ENCODE results near the gene PLSCR3. TPM values are rescaled to one million over a fixed set of nuclear protein-coding genes. Genes with fewer than 3 reads are reported as not detected.

The PLSCR3 gene
- total and polyA plus RNA-seq, 4 donors = 19.2 to 43.0 (median 34.2) TPM

DNA sequence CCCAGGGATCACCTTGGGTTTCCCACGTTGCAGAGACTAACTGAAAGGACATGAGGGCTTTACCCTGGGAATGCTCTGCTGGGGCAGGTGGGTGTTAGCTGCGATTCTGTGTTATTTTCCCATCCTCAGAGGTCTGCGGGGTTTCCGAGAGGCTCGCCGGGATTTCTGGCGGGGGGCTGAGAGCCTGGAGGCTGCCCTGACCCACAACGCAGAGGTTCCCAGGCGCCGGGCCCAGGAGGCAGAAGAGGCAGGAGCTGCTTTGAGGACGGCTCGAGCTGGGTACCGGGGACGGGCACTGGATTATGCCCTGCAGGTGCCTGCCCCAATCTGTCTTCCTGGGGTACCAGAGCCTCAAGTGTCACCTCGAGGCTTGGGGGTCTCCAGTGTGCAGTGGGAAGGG is 51.1 kb downstream of the PLSCR3 start:
- Histone ChIP-seq H3K9me3 (ENCODE audit: control insufficient read depth in 4 of 4, insufficient read depth in 3 of 4, low read length in 3 of 4) (no peaks in the 10 kb centered on the region), H3K27ac (ENCODE audit: low read depth in 1 of 2, low read length in 1 of 2) (no peak overlapping the region), H3K4me1 (ENCODE audit: control insufficient read depth in 5 of 5, insufficient read depth in 5 of 5, low read length in 5 of 5) (no peaks in the 10 kb centered on the region), H3K9ac (ENCODE audit: insufficient read depth in 1 of 2, low read length in 2 of 2) (no peak overlapping the region), H3K36me3 (ENCODE audit: control insufficient read depth in 4 of 4, insufficient read depth in 4 of 4, low read length in 4 of 4) (no peaks in the 10 kb centered on the region), H3K27me3 (ENCODE audit: control insufficient read depth in 3 of 3, insufficient read depth in 3 of 3, low read length in 2 of 3) (no peaks in the 10 kb centered on the region), H3K4me3 (no peak overlapping the region)
- WGBS, 2 donors = 76 to 86% methylated on average over 15 of the region's 15 CpGs
- TF ChIP-seq, protein P1, sequence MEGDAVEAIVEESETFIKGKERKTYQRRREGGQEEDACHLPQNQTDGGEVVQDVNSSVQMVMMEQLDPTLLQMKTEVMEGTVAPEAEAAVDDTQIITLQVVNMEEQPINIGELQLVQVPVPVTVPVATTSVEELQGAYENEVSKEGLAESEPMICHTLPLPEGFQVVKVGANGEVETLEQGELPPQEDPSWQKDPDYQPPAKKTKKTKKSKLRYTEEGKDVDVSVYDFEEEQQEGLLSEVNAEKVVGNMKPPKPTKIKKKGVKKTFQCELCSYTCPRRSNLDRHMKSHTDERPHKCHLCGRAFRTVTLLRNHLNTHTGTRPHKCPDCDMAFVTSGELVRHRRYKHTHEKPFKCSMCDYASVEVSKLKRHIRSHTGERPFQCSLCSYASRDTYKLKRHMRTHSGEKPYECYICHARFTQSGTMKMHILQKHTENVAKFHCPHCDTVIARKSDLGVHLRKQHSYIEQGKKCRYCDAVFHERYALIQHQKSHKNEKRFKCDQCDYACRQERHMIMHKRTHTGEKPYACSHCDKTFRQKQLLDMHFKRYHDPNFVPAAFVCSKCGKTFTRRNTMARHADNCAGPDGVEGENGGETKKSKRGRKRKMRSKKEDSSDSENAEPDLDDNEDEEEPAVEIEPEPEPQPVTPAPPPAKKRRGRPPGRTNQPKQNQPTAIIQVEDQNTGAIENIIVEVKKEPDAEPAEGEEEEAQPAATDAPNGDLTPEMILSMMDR (IDR thresholded peaks at IDR 0.05; ENCODE audit: control extremely low read depth, extremely low read depth) = no peak
- DNase-seq (no peak), ATAC-seq (ENCODE audit: insufficient read depth, low FRiP score) (no peak)

DNA sequence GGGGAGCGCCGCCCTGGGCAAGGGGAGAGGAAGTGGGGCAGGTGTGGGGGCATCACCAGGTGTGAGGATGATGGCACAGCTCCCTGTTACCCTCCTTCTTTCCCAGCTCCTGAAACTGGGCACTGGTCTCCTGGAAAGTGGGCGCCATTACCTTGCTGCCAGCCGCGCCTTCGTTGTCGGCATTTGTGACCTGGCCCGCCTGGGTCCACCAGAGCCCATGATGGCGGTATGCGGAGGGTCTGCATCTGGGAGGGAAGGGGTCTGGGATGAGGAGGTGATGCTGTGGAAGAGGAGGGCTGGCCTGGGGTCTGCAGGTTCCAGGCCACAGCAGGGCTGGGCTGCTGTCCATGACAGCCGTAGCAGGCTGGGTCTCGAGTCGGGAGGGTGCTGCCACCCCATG is 52.5 kb downstream of the PLSCR3 start:
- Histone ChIP-seq H3K9ac (ENCODE audit: insufficient read depth in 1 of 2, low read length in 2 of 2) (no peak overlapping the region), H3K36me3 (ENCODE audit: control insufficient read depth in 4 of 4, insufficient read depth in 4 of 4, low read length in 4 of 4) (no peaks in the 10 kb centered on the region), H3K4me3 (no peak overlapping the region), H3K27ac (ENCODE audit: low read depth in 1 of 2, low read length in 1 of 2) (no peak overlapping the region), H3K4me1 (ENCODE audit: control insufficient read depth in 5 of 5, insufficient read depth in 5 of 5, low read length in 5 of 5) (peaks cover 0 to 1% (median 0%) of the 10 kb centered on the region in 5 donors), H3K9me3 (ENCODE audit: control insufficient read depth in 4 of 4, insufficient read depth in 3 of 4, low read length in 3 of 4) (no peaks in the 10 kb centered on the region), H3K27me3 (ENCODE audit: control insufficient read depth in 3 of 3, insufficient read depth in 3 of 3, low read length in 2 of 3) (peaks cover 0 to 3% (median 0%) of the 10 kb centered on the region in 3 donors)
- 86 to 94% methylated on average over 13 of the region's 13 CpGs for WGBS, 2 donors
- no peak for DNase-seq
- ATAC-seq (ENCODE audit: insufficient read depth, low FRiP score) = no peak
- TF ChIP-seq, protein P1 (IDR thresholded peaks at IDR 0.05; ENCODE audit: control extremely low read depth, extremely low read depth) = no peak

DNA sequence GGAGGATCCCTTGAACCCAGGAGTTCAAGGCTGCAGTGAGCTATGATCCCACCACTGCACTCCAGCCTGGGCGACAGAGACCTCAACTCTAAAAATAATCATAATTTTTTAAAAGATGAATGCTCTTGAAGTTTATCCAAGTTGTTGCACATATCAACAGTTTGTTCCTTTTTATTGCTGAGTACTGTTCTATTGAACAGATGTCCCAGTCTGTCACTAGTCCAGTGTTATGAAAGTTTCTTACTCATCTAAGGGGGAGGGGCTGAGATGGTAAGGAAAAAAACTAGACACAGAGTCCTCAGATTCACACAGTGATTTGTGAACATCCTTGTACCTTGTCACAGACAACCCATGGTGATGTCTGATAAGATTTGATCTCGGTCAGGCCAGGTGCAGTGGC is 54.1 kb downstream of the PLSCR3 start:
- H3K9me3 ChIP-seq (ENCODE audit: control insufficient read depth in 4 of 4, insufficient read depth in 3 of 4, low read length in 3 of 4) = no peaks in the 10 kb centered on the region
- H3K4me1 ChIP-seq (ENCODE audit: control insufficient read depth in 5 of 5, insufficient read depth in 5 of 5, low read length in 5 of 5) = peaks cover 0 to 3% (median 0%) of the 10 kb centered on the region in 5 donors
- H3K27me3 ChIP-seq (ENCODE audit: control insufficient read depth in 3 of 3, insufficient read depth in 3 of 3, low read length in 2 of 3) = peaks cover 0 to 3% (median 0%) of the 10 kb centered on the region in 3 donors
- DNase-seq (no peak), ATAC-seq (ENCODE audit: insufficient read depth, low FRiP score) (peak; percentile 13)
- WGBS, 2 donors = 84 to 88% methylated on average over 2 of the region's 2 CpGs
- H3K27ac ChIP-seq (ENCODE audit: low read depth in 1 of 2, low read length in 1 of 2) = no peak overlapping the region
- no peaks in the 10 kb centered on the region for H3K36me3 ChIP-seq (ENCODE audit: control insufficient read depth in 4 of 4, insufficient read depth in 4 of 4, low read length in 4 of 4)
- no peak overlapping the region for H3K4me3 ChIP-seq
- H3K9ac ChIP-seq (ENCODE audit: insufficient read depth in 1 of 2, low read length in 2 of 2) = no peak overlapping the region
- TF ChIP-seq, protein P1 (IDR thresholded peaks at IDR 0.05; ENCODE audit: control extremely low read depth, extremely low read depth) = no peak

Other genes with a start within 250 kb of the PLSCR3 start
Only the 30 nearest of the 38 such genes appear.
- gene ACADVL, start 174.6 kb downstream of the PLSCR3 start, total RNA-seq = 100 to 1,000 TPM; 158 to 679 TPM
- 100 to 1,000 TPM; 412 to 774 TPM for gene ACADVL, start 174.6 kb downstream of the PLSCR3 start, polyA plus RNA-seq
- 10 to 100 TPM; 45.3 to 57.5 TPM for gene DVL2, start 160.0 kb downstream of the PLSCR3 start, total RNA-seq
- gene DVL2, start 160.0 kb downstream of the PLSCR3 start, polyA plus RNA-seq = 10 to 100 TPM; 22.2 to 25.1 TPM
- gene PHF23, start 155.1 kb downstream of the PLSCR3 start, total RNA-seq = 10 to 100 TPM; 25.4 to 27.3 TPM
- gene PHF23, start 155.1 kb downstream of the PLSCR3 start, polyA plus RNA-seq = 10 to 100 TPM; 27.2 to 40.5 TPM
- 100 to 1,000 TPM; 315 to 496 TPM for gene GABARAP, start 152.1 kb downstream of the PLSCR3 start, total RNA-seq
- 1,000 to 10,000 TPM in 1 of 2 donors, 100 to 1,000 TPM in 1; 874 to 1,149 TPM for gene GABARAP, start 152.1 kb downstream of the PLSCR3 start, polyA plus RNA-seq
- gene CTDNEP1, start 142.8 kb downstream of the PLSCR3 start, total RNA-seq = 100 to 1,000 TPM in 1 of 2 donors, 10 to 100 TPM in 1; 76.0 to 126 TPM
- gene CTDNEP1, start 142.8 kb downstream of the PLSCR3 start, polyA plus RNA-seq = 100 to 1,000 TPM in 1 of 2 donors, 10 to 100 TPM in 1; 72.5 to 105 TPM
- 10 to 100 TPM; 19.8 to 39.3 TPM for gene ELP5, start 142.3 kb downstream of the PLSCR3 start, total RNA-seq
- 10 to 100 TPM; 34.0 to 63.2 TPM for gene ELP5, start 142.3 kb downstream of the PLSCR3 start, polyA plus RNA-seq
- 100 to 1,000 TPM; 117 to 171 TPM for gene CLDN7, start 132.0 kb downstream of the PLSCR3 start, total RNA-seq
- 100 to 1,000 TPM; 119 to 199 TPM for gene CLDN7, start 132.0 kb downstream of the PLSCR3 start, polyA plus RNA-seq
- 1 to 10 TPM; 1.2 to 2.0 TPM for gene SLC2A4, start 112.8 kb downstream of the PLSCR3 start, total RNA-seq
- gene SLC2A4, start 112.8 kb downstream of the PLSCR3 start, polyA plus RNA-seq = 1 to 10 TPM; 1.1 to 1.3 TPM
- under 1 TPM; 0.28 to 0.57 TPM for gene YBX2, start 99.9 kb downstream of the PLSCR3 start, total RNA-seq
- under 1 TPM; 0.03 to 0.53 TPM for gene YBX2, start 99.9 kb downstream of the PLSCR3 start, polyA plus RNA-seq
- 100 to 1,000 TPM; 104 to 516 TPM for gene EIF5A, start 86.9 kb downstream of the PLSCR3 start, total RNA-seq
- gene EIF5A, start 86.9 kb downstream of the PLSCR3 start, polyA plus RNA-seq = 100 to 1,000 TPM; 596 to 607 TPM
- 10 to 100 TPM; 23.8 to 57.0 TPM for gene GPS2, start 79.2 kb downstream of the PLSCR3 start, total RNA-seq
- 10 to 100 TPM; 68.6 to 71.6 TPM for gene GPS2, start 79.2 kb downstream of the PLSCR3 start, polyA plus RNA-seq
- 10 to 100 TPM; 21.7 to 33.9 TPM for gene NEURL4, start 65.2 kb downstream of the PLSCR3 start, total RNA-seq
- 10 to 100 TPM; 17.3 to 27.0 TPM for gene NEURL4, start 65.2 kb downstream of the PLSCR3 start, polyA plus RNA-seq
- gene ACAP1, start 58.0 kb downstream of the PLSCR3 start, total RNA-seq = 10 to 100 TPM in 1 of 2 donors, 1 to 10 TPM in 1; 9.2 to 27.0 TPM
- 10 to 100 TPM; 17.2 to 39.4 TPM for gene ACAP1, start 58.0 kb downstream of the PLSCR3 start, polyA plus RNA-seq
- 10 to 100 TPM in 1 of 2 donors, 1 to 10 TPM in 1; 5.9 to 14.9 TPM for gene KCTD11, start 42.4 kb downstream of the PLSCR3 start, total RNA-seq
- 10 to 100 TPM; 11.1 to 14.1 TPM for gene KCTD11, start 42.4 kb downstream of the PLSCR3 start, polyA plus RNA-seq
- gene TMEM95, start 39.4 kb downstream of the PLSCR3 start, total RNA-seq = not detected
- not detected for gene TMEM95, start 39.4 kb downstream of the PLSCR3 start, polyA plus RNA-seq
- gene TNK1, start 13.4 kb downstream of the PLSCR3 start, total RNA-seq = 1 to 10 TPM; 5.4 to 8.2 TPM
- gene TNK1, start 13.4 kb downstream of the PLSCR3 start, polyA plus RNA-seq = 1 to 10 TPM; 3.7 to 6.0 TPM
- 10 to 100 TPM; 70.2 to 78.7 TPM for gene TMEM256, start 9.6 kb upstream of the PLSCR3 start, total RNA-seq
- 100 to 1,000 TPM in 1 of 2 donors, 10 to 100 TPM in 1; 71.6 to 247 TPM for gene TMEM256, start 9.6 kb upstream of the PLSCR3 start, polyA plus RNA-seq
- 10 to 100 TPM; 11.2 to 15.2 TPM for gene NLGN2, start 13.3 kb upstream of the PLSCR3 start, total RNA-seq
- 1 to 10 TPM; 5.0 to 5.1 TPM for gene NLGN2, start 13.3 kb upstream of the PLSCR3 start, polyA plus RNA-seq
- not detected for gene SPEM1, start 25.8 kb upstream of the PLSCR3 start, total RNA-seq
- gene SPEM1, start 25.8 kb upstream of the PLSCR3 start, polyA plus RNA-seq = not detected
- not detected for gene SPEM2, start 31.1 kb upstream of the PLSCR3 start, total RNA-seq
- gene SPEM2, start 31.1 kb upstream of the PLSCR3 start, polyA plus RNA-seq = not detected
- gene SPEM3, start 34.3 kb upstream of the PLSCR3 start, total RNA-seq = not detected
- not detected for gene SPEM3, start 34.3 kb upstream of the PLSCR3 start, polyA plus RNA-seq
- 1 to 10 TPM; 4.8 to 9.0 TPM for gene TMEM102, start 40.9 kb upstream of the PLSCR3 start, total RNA-seq
- 1 to 10 TPM; 5.5 to 8.4 TPM for gene TMEM102, start 40.9 kb upstream of the PLSCR3 start, polyA plus RNA-seq
- gene FGF11, start 45.0 kb upstream of the PLSCR3 start, total RNA-seq = 1 to 10 TPM in 1 of 2 donors, under 1 TPM in 1; 0.52 to 3.5 TPM
- gene FGF11, start 45.0 kb upstream of the PLSCR3 start, polyA plus RNA-seq = under 1 TPM; 0.47 to 0.79 TPM
- 10 to 100 TPM; 10.5 to 10.7 TPM for gene CHRNB1, start 50.5 kb upstream of the PLSCR3 start, total RNA-seq
- 10 to 100 TPM in 1 of 2 donors, 1 to 10 TPM in 1; 7.0 to 11.9 TPM for gene CHRNB1, start 50.5 kb upstream of the PLSCR3 start, polyA plus RNA-seq
- 10 to 100 TPM; 40.4 to 56.4 TPM for gene ZBTB4, start 85.1 kb upstream of the PLSCR3 start, total RNA-seq
- gene ZBTB4, start 85.1 kb upstream of the PLSCR3 start, polyA plus RNA-seq = 10 to 100 TPM; 20.1 to 26.5 TPM
- gene SLC35G6, start 86.9 kb upstream of the PLSCR3 start, total RNA-seq = not detected
- gene SLC35G6, start 86.9 kb upstream of the PLSCR3 start, polyA plus RNA-seq = not detected
- 100 to 1,000 TPM; 113 to 129 TPM for gene POLR2A, start 89.8 kb upstream of the PLSCR3 start, total RNA-seq
- 10 to 100 TPM; 37.8 to 40.9 TPM for gene POLR2A, start 89.8 kb upstream of the PLSCR3 start, polyA plus RNA-seq
- gene TNFSF12, start 154.5 kb upstream of the PLSCR3 start, total RNA-seq = 10 to 100 TPM; 15.1 to 46.5 TPM
- gene TNFSF12, start 154.5 kb upstream of the PLSCR3 start, polyA plus RNA-seq = 10 to 100 TPM; 35.4 to 72.2 TPM
- gene TNFSF13, start 164.2 kb upstream of the PLSCR3 start, total RNA-seq = 100 to 1,000 TPM in 1 of 2 donors, 10 to 100 TPM in 1; 48.7 to 140 TPM
- gene TNFSF13, start 164.2 kb upstream of the PLSCR3 start, polyA plus RNA-seq = 100 to 1,000 TPM in 1 of 2 donors, 10 to 100 TPM in 1; 86.0 to 101 TPM
- 10 to 100 TPM; 34.0 to 48.3 TPM for gene SENP3, start 167.4 kb upstream of the PLSCR3 start, total RNA-seq
- 10 to 100 TPM; 48.9 to 54.4 TPM for gene SENP3, start 167.4 kb upstream of the PLSCR3 start, polyA plus RNA-seq

All from lung (tissue), 12 donors.